Measurements from ENCODE around the gene FBXW8.

DNA sequence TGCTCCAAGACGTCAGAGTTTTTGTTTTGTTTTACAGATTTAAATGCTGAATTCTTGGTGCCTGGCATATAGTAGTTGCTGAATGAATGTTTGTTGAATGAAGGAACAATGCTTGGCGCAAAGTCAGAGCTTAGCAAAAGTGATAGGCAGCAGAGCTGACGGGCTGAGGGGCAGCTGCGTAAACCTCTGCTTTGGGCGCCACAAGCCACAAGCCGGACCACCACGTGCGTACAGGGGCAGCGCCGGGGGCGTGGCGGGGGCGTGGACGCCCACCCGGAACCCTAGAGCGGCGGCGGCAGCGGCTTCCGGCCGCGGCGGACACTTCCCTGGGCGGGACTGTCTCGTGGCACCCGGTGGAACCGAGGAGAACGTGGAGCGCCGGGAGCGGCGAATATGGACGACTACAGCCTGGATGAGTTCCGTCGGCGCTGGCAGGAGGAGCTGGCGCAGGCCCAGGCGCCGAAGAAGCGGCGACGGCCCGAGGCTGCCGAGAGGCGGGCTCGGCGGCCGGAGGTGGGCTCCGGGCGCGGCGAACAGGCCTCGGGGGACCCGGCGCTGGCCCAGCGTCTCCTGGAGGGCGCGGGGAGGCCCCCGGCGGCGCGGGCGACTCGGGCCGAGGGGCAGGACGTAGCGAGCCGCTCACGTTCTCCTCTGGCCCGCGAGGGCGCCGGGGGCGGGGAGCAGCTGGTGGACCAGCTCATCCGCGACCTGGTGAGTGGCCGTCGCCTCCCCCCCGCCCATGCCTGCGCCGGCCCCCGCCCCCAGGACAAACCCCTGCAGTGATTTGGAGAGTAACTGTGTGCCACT lies at the start of gene FBXW8:
- TF ChIP-seq POLR2A (IDR thresholded peaks at IDR 0.05; ENCODE audit: low read length): peak; percentile 39
- no peak for TF ChIP-seq GATA1 (IDR thresholded peaks at IDR 0.05; ENCODE audit: low read depth, low read length)
